Naive thymus-derived CD4-positive, alpha-beta T cell (primary cell): Measurements from ENCODE around the gene SOCS2. TPM values are rescaled to one million over a fixed set of nuclear protein-coding genes. Genes with fewer than 3 reads are reported as not detected.

Source experiments
- ATAC-seq: fragments of 150-1000 bp; cut with Tn5 transposase; 2 replicates; pipeline ENCODE4 v1.10.0; 2021; ENCODE audit warnings: mild to moderate bottlenecking, moderate library complexity
- CTCF ChIA-PET: fragments of 350-600 bp; sonication (Branson Sonifier 250); formaldehyde crosslinking; loops from one replicate; lab custom pipeline; 2021; ENCODE audit warnings: antibody characterized with exemption; lab: Charles Lee
- POLR2A ChIA-PET: fragments of 350-600 bp; sonication (Branson Sonifier 250); formaldehyde crosslinking; loops from one replicate; lab custom pipeline; 2021; ENCODE audit warnings: antibody characterized with exemption, inconsistent platforms; lab: Charles Lee
- DNase-seq, 9 donors: peaks; one replicate each; pipeline versions ENCODE4 v3.0.0 to v3.0.0-alpha.2; 2020 to 2022; ENCODE audit warnings: mixed read lengths in 1 of 9
- H3K27ac ChIP-seq: one replicate; pipeline ENCODE4 v1.7.0; 2013; ENCODE audit warnings: mild to moderate bottlenecking, low read depth, low read length, moderate library complexity
- H3K27me3 ChIP-seq, 2 donors: one replicate each; pipeline ENCODE4 v1.7.0; 2013; ENCODE audit warnings: low read length in 2 of 2, mild to moderate bottlenecking in 2 of 2, moderate library complexity in 2 of 2; ENCODE audit not compliant: control insufficient read depth in 2 of 2, insufficient read depth in 2 of 2
- H3K36me3 ChIP-seq, 3 experiments: 1 replicate in 2 of 3; 2 replicates in 1 of 3; pipeline ENCODE4 v1.7.0; 2013; ENCODE audit warnings: low read length in 3 of 3, mild to moderate bottlenecking in 3 of 3, moderate library complexity in 1 of 3; ENCODE audit not compliant: insufficient read depth in 3 of 3, control insufficient read depth in 2 of 3
- H3K4me1 ChIP-seq, 2 donors: one replicate each; pipeline ENCODE4 v1.7.0; 2013; ENCODE audit warnings: low read length in 2 of 2, mild to moderate bottlenecking in 2 of 2, moderate library complexity in 1 of 2; ENCODE audit not compliant: control insufficient read depth in 2 of 2, insufficient read depth in 2 of 2
- H3K4me3 ChIP-seq: 2 replicates; pipeline ENCODE4 v1.7.0; 2013; ENCODE audit warnings: mild to moderate bottlenecking, low read length
- H3K9me3 ChIP-seq, 3 experiments: 1 replicate in 2 of 3; 2 replicates in 1 of 3; pipeline ENCODE4 v1.7.0; 2013; ENCODE audit warnings: low read length in 3 of 3; ENCODE audit not compliant: control insufficient read depth in 2 of 3
- H3K27ac Mint-ChIP-seq, 9 donors: one replicate each; pipeline ENCODE4 v1.8.0; 2020 to 2022; ENCODE audit warnings: mixed read lengths in 9 of 9, mild to moderate bottlenecking in 8 of 9, moderate library complexity in 5 of 9, inconsistent platforms in 2 of 9
- H3K27me3 Mint-ChIP-seq, 5 donors: one replicate each; pipeline ENCODE4 v1.8.0; 2021 to 2022; ENCODE audit warnings: mixed read lengths in 5 of 5, mild to moderate bottlenecking in 1 of 5
- H3K36me3 Mint-ChIP-seq, 5 donors: one replicate each; pipeline ENCODE4 v1.8.0; 2020 to 2022; ENCODE audit warnings: mixed read lengths in 5 of 5, mild to moderate bottlenecking in 3 of 5, inconsistent platforms in 1 of 5
- H3K4me1 Mint-ChIP-seq, 7 donors: one replicate each; pipeline ENCODE4 v1.8.0; 2020 to 2022; ENCODE audit warnings: mixed read lengths in 7 of 7, mild to moderate bottlenecking in 3 of 7, inconsistent platforms in 1 of 7
- H3K4me3 Mint-ChIP-seq, 10 donors: one replicate each; pipeline ENCODE4 v1.8.0; 2020 to 2022; ENCODE audit warnings: mild to moderate bottlenecking in 10 of 10, mixed read lengths in 10 of 10, moderate library complexity in 6 of 10, inconsistent platforms in 2 of 10
- H3K9me3 Mint-ChIP-seq, 11 donors: one replicate each; pipeline ENCODE4 v1.8.0; 2020 to 2022; ENCODE audit warnings: mixed read lengths in 11 of 11, mild to moderate bottlenecking in 4 of 11, inconsistent platforms in 1 of 11, moderate library complexity in 1 of 11
- intact Hi-C, 2 donors: fragments of 100-400 bp; cut with micrococcal nuclease; formaldehyde crosslinking; loops; one replicate each; pipeline ENCODE4 v1.15.1; 2023
- polyA plus RNA-seq, 2 donors: library from polyadenylated mRNA; unstranded; fragments of 300-500 nt; fragmentation: Illumina TruSeq; gene quantifications; one replicate each; pipeline ENCODE4 v1.2.3, GENCODE V29; 2021
- total RNA-seq, 6 experiments: library from RNA in 5 of 6; stranded (reverse) in 5 of 6; gene quantifications; 1 replicate in 5 of 6; 2 replicates in 1 of 6; pipeline ENCODE4 v1.2.3 and lab custom pipeline; 2021 to 2026

The SOCS2 gene
- total and polyA plus RNA-seq, 7 experiments from 2014 or later = 2.5 to 46.7 (median 34.7) TPM

GRCh38 chr12:93626160-93626559 lies 53.7 kb downstream of the SOCS2 start:
- Mint-ChIP-seq H3K9me3 (peaks cover 0 to 2% (median 0%) of the 10 kb centered on the region in 11 donors), H3K4me3 (no peak overlapping the region), H3K4me1 (peaks cover 0 to 1% (median 0%) of the 10 kb centered on the region in 7 donors), H3K27me3 (peaks cover 0 to 6% (median 0%) of the 10 kb centered on the region in 5 donors), H3K36me3 (peaks cover 0 to 1% (median 0%) of the 10 kb centered on the region in 5 donors), H3K27ac (no peak overlapping the region)
- H3K9me3 ChIP-seq = no peaks in the 10 kb centered on the region
- H3K4me3 ChIP-seq = no peak overlapping the region
- H3K27ac ChIP-seq = no peak overlapping the region
- no peaks in the 10 kb centered on the region for H3K27me3 ChIP-seq
- CTCF ChIA-PET = no interaction called here
- intact Hi-C loops = no loop called here
- H3K36me3 ChIP-seq = no peaks in the 10 kb centered on the region
- H3K4me1 ChIP-seq = no peaks in the 10 kb centered on the region
- POLR2A ChIA-PET = interaction anchor here (0.6 kb wide), 1 partner anchor 766 kb away, joined by 4 read pairs; no protein-coding TSS in a partner anchor
- DNase-seq = no peak
- no peak for ATAC-seq

Other genes with a start within 250 kb of the SOCS2 start
- gene NUDT4, start 194.8 kb upstream of the SOCS2 start, total RNA-seq = 10 to 100 TPM; 43.3 to 85.1 (median 51.2) TPM
- gene NUDT4, start 194.8 kb upstream of the SOCS2 start, polyA plus RNA-seq = 10 to 100 TPM; 37.1 to 56.4 TPM
- 100 to 1,000 TPM in 1 of 5 experiments, 10 to 100 TPM in 4; 76.6 to 180 (median 77.5) TPM for gene UBE2N, start 130.7 kb upstream of the SOCS2 start, total RNA-seq
- 100 to 1,000 TPM; 109 to 170 TPM for gene UBE2N, start 130.7 kb upstream of the SOCS2 start, polyA plus RNA-seq
- 10 to 100 TPM; 30.1 to 65.8 (median 45.6) TPM for gene MRPL42, start 105.2 kb upstream of the SOCS2 start, total RNA-seq
- 10 to 100 TPM; 67.8 to 75.4 TPM for gene MRPL42, start 105.2 kb upstream of the SOCS2 start, polyA plus RNA-seq
- gene CRADD, start 104.7 kb downstream of the SOCS2 start, total RNA-seq = 10 to 100 TPM; 11.4 to 17.1 (median 13.8) TPM
- gene CRADD, start 104.7 kb downstream of the SOCS2 start, polyA plus RNA-seq = 10 to 100 TPM; 13.0 to 16.8 TPM